GM10266 (cell line): ENCODE data around the gene ERLEC1.

Experiments used
- DNase-seq: peaks from one replicate; pipeline ENCODE4 v3.0.0; 2012; ENCODE audit errors: extremely low spot score
- CTCF ChIP-seq: IDR thresholded peaks from 2 replicates; pipeline ENCODE4 v1.5.1; 2012; ENCODE audit warnings: mild to moderate bottlenecking, low read depth; ENCODE audit not compliant: control insufficient read depth, insufficient read depth; ENCODE audit errors: missing control alignments

Gene ERLEC1

DNA sequence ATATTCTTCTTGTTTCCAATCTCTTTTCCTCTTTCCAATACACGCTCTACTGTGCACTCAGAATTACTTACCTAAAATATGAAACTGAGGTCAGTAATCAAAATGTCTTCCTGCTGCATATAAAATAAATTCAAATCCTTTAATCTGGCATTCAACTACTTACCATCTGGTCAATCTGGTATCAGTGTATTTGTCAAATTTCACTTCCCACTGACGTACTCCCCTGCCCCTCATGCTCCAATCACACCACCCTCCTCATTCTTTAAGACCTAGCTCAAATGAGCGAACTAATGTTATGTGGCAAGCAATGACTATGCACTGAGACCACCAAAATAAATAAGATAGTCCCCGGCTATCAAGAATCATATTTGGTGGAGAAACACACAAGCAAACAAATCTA, 6.8 kb upstream of the ERLEC1 start:
- no peak for DNase-seq

DNA sequence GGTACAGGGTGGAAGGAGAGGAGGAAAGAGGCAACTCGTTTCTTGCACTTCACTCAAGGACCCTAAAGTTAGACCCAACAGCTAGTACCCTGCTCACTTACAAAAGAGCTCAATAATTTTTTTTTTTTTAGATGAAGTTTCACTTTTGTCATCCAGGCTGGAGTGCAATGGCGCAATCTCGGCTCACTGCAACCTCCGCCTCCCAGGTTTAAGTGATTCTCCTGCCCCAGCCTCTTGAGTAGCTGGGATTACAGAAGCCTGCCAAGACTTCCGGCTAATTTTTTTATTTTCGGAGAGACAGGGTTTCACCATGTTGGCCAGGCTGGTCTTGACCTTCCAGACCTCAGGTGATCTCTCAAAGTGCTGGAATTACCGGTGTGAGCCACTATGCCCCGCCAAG, 4.2 kb upstream of the ERLEC1 start:
- no peak for TF ChIP-seq CTCF
- DNase-seq: no peak

More for the DNA sequence above, 6.8 kb upstream of the ERLEC1 start:
- TF ChIP-seq CTCF: no peak

- DNase-seq: no peak
- TF ChIP-seq CTCF: no peak
These were observed 2.4 kb upstream of the ERLEC1 start for GRCh38 chr2:53784436-53784835.

DNA sequence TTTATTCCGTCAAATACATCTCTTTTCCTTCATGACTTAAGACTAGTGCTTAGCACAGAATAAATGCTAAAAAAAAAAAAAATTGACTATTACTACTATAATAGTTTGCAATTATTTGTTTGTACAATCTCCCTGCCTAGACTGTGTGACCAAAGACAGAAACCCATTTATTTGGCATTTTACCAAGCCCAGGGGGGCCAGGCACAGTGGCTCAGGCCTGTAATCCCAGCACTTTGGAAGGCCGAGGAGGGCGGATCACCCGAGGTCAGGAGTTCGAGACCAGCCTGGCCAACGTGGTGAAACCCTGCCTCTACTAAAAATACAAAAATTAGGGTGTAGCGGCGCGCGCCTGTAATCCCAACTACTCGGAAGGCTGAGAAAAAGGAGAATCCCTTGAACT, 1.5 kb upstream of the ERLEC1 start:
- no peak for DNase-seq
- TF ChIP-seq CTCF: no peak

DNA sequence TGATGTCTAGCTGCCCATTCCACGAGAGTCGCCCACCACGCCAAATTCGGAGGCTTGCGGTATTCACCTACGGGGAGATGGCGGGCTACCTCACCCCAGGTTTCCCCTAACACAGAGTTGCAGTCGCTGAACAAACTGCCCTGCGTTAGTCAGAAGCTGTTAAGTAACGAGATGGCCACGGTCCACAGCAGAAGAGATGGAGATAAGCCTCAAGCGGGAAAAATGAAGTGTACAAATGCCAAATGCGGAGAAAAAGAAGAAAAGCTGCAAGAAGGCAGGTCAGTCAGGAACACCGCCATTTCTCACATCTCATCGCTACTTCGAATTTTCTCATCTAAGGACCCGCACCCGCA, 516 bp upstream of the ERLEC1 start:
- DNase-seq: peak; percentile 17
- no peak for TF ChIP-seq CTCF

GRCh38 chr2:53787614-53788289, 908 bp downstream of the ERLEC1 start:
- DNase-seq: no peak
- TF ChIP-seq CTCF: no peak

DNA sequence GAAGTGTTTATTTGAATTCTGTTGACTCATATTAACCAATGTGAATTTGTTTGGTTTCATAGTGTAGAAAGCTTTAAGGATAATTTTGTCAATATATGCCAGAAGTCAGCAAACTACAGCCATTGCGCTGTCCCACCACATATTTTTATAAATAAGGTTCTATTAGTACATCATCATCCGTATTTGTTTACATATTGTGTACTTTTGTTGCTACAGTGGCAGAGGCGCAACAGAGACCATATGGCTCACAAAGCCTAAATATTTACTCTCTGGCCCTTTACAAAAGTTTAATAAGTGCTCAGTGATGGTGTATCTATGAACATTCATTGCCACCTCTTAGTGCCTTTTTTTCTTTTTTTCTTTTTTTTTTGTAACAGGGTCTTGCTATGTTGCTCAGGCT, 6.4 kb downstream of the ERLEC1 start:
- DNase-seq: no peak
- no peak for TF ChIP-seq CTCF
